HEK293 (cell line): ENCODE results near the gene CXCL3.

Experiments
- CTCF ChIA-PET: fragments of 350-600 bp; formaldehyde crosslinking; extraction: SDS; loops from one replicate; lab custom pipeline; 2021; ENCODE audit warnings: antibody characterized with exemption; lab: Yijun Ruan, JAX
- POLR2A ChIA-PET: fragments of 300-600 bp; formaldehyde crosslinking; extraction: SDS; loops from one replicate; lab custom pipeline; 2020; ENCODE audit warnings: antibody characterized with exemption, inconsistent platforms; lab: Yijun Ruan, JAX
- H3K27ac ChIP-seq: fragments of 200-500 bp; sonication (Bioruptor generic); 2 replicates; pipeline ENCODE4 v1.5.1; 2014; ENCODE audit warnings: low read depth, low read length, control low read depth, inconsistent platforms; ENCODE audit errors: extremely low read depth
- H3K36me3 ChIP-seq, 2 experiments: fragments of 200-500 bp in 1 of 2; sonication (Bioruptor generic) in 1 of 2; 1 replicate in 1 of 2; 2 replicates in 1 of 2; pipeline ENCODE4 v1.5.1; 2014 to 2017; ENCODE audit warnings: inconsistent platforms in 2 of 2, low read length in 2 of 2; ENCODE audit not compliant: control insufficient read depth in 2 of 2, insufficient read depth in 1 of 2
- H3K4me1 ChIP-seq: fragments of 200-500 bp; sonication (Bioruptor generic); 2 replicates; pipeline ENCODE4 v1.5.1; 2014; ENCODE audit warnings: mild to moderate bottlenecking, low read length, inconsistent platforms; ENCODE audit not compliant: control insufficient read depth, insufficient read depth
- H3K4me3 ChIP-seq: 2 replicates; pipeline ENCODE4 v1.5.1; 2011; ENCODE audit warnings: low read depth, mild to moderate bottlenecking, control low read depth, low read length, moderate library complexity
- H3K9me3 ChIP-seq: fragments of 200-500 bp; sonication (Bioruptor generic); 2 replicates; pipeline ENCODE4 v1.5.1; 2014; ENCODE audit warnings: low read depth, low read length, inconsistent platforms; ENCODE audit not compliant: control insufficient read depth, insufficient read depth
- KLF1 ChIP-seq: fragments of 450-650 bp; formaldehyde crosslinking; IDR thresholded peaks from 2 replicates; pipeline ENCODE4 v1.5.1; 2016; ENCODE audit warnings: missing biosample characterization, missing genetic modification characterization
- KLF10 ChIP-seq: fragments of 450-650 bp; IDR thresholded peaks from 2 replicates; pipeline ENCODE4 v1.5.1; 2018; ENCODE audit warnings: missing biosample characterization, mild to moderate bottlenecking, missing genetic modification characterization
- PRDM10 ChIP-seq: fragments of 450-650 bp; formaldehyde crosslinking; IDR thresholded peaks from 2 replicates; pipeline ENCODE4 v1.5.1; 2016; ENCODE audit warnings: missing biosample characterization, missing genetic modification characterization
- RBAK ChIP-seq: fragments of 450-650 bp; formaldehyde crosslinking; IDR thresholded peaks from 2 replicates; pipeline ENCODE4 v1.5.1; 2016; ENCODE audit warnings: missing biosample characterization, missing genetic modification characterization
- REPIN1 ChIP-seq: fragments of 450-650 bp; formaldehyde crosslinking; IDR thresholded peaks from 2 replicates; pipeline ENCODE4 v1.5.1; 2017; ENCODE audit warnings: missing biosample characterization, missing genetic modification characterization, low read depth
- SCRT1 ChIP-seq: fragments of 450-650 bp; formaldehyde crosslinking; IDR thresholded peaks from 2 replicates; pipeline ENCODE4 v1.5.1; 2016; ENCODE audit warnings: missing biosample characterization, missing genetic modification characterization, borderline replicate concordance
- WT1 ChIP-seq: fragments of 450-650 bp; formaldehyde crosslinking; IDR thresholded peaks from 2 replicates; pipeline ENCODE4 v1.5.1; 2016; ENCODE audit warnings: missing biosample characterization, missing genetic modification characterization
- YY2 ChIP-seq: fragments of 450-650 bp; formaldehyde crosslinking; IDR thresholded peaks from 2 replicates; pipeline ENCODE4 v1.5.1; 2016; ENCODE audit warnings: missing biosample characterization, missing genetic modification characterization
- ZBTB48 ChIP-seq: fragments of 450-650 bp; formaldehyde crosslinking; IDR thresholded peaks from 2 replicates; pipeline ENCODE4 v1.5.1; 2016; ENCODE audit warnings: missing biosample characterization, missing genetic modification characterization
- ZFP69B ChIP-seq: fragments of 450-650 bp; formaldehyde crosslinking; IDR thresholded peaks from 2 replicates; pipeline ENCODE4 v1.5.1; 2016; ENCODE audit warnings: missing biosample characterization, missing genetic modification characterization
- ZNF10 ChIP-seq: fragments of 450-650 bp; formaldehyde crosslinking; IDR thresholded peaks from 2 replicates; pipeline ENCODE4 v1.5.1; 2017; ENCODE audit warnings: missing biosample characterization, missing genetic modification characterization
- ZNF146 ChIP-seq: fragments of 450-650 bp; formaldehyde crosslinking; IDR thresholded peaks from 2 replicates; pipeline ENCODE4 v1.5.1; 2016; ENCODE audit warnings: missing biosample characterization, missing genetic modification characterization
- ZNF19 ChIP-seq: fragments of 450-650 bp; formaldehyde crosslinking; IDR thresholded peaks from 2 replicates; pipeline ENCODE4; 2016; ENCODE audit warnings: missing biosample characterization, missing genetic modification characterization, low read depth
- ZNF2 ChIP-seq: fragments of 450-650 bp; formaldehyde crosslinking; IDR thresholded peaks from 2 replicates; pipeline ENCODE4 v1.5.1; 2016; ENCODE audit warnings: missing biosample characterization, missing genetic modification characterization
- ZNF214 ChIP-seq: fragments of 450-650 bp; formaldehyde crosslinking; IDR thresholded peaks from 2 replicates; pipeline ENCODE4 v1.5.1; 2017; ENCODE audit warnings: missing biosample characterization, mild to moderate bottlenecking, missing genetic modification characterization, borderline replicate concordance
- ZNF26 ChIP-seq: fragments of 450-650 bp; formaldehyde crosslinking; IDR thresholded peaks from 2 replicates; pipeline ENCODE4 v1.5.1; 2016; ENCODE audit warnings: missing biosample characterization, missing genetic modification characterization
- ZNF561 ChIP-seq: fragments of 450-650 bp; IDR thresholded peaks from 2 replicates; pipeline ENCODE4 v1.5.1; 2018; ENCODE audit warnings: missing biosample characterization, missing genetic modification characterization, borderline replicate concordance
- ZNF580 ChIP-seq: fragments of 450-650 bp; formaldehyde crosslinking; IDR thresholded peaks from 2 replicates; pipeline ENCODE4 v1.5.1; 2016; ENCODE audit warnings: missing biosample characterization, missing genetic modification characterization
- ZNF626 ChIP-seq: fragments of 450-650 bp; sonication (Bioruptor Pico); formaldehyde crosslinking; IDR thresholded peaks from 2 replicates; pipeline ENCODE4 v1.5.1; 2018; ENCODE audit warnings: missing biosample characterization, missing genetic modification characterization, inconsistent platforms
- ZNF639 ChIP-seq: fragments of 450-650 bp; formaldehyde crosslinking; IDR thresholded peaks from 2 replicates; pipeline ENCODE4 v1.5.1; 2016; ENCODE audit warnings: missing biosample characterization, missing genetic modification characterization
- ZNF670 ChIP-seq: fragments of 450-650 bp; formaldehyde crosslinking; IDR thresholded peaks from 2 replicates; pipeline ENCODE4 v1.5.1; 2016; ENCODE audit warnings: missing biosample characterization, missing genetic modification characterization, low read depth
- ZNF701 ChIP-seq: fragments of 450-650 bp; formaldehyde crosslinking; IDR thresholded peaks from 2 replicates; pipeline ENCODE4 v1.5.1; 2016; ENCODE audit warnings: missing biosample characterization, missing genetic modification characterization
- ZNF707 ChIP-seq: fragments of 450-650 bp; formaldehyde crosslinking; IDR thresholded peaks from 2 replicates; pipeline ENCODE4 v1.5.1; 2016; ENCODE audit warnings: missing biosample characterization, missing genetic modification characterization
- ZNF76 ChIP-seq: fragments of 450-650 bp; formaldehyde crosslinking; IDR thresholded peaks from 2 replicates; pipeline ENCODE4; 2016; ENCODE audit warnings: low read depth, missing biosample characterization, missing genetic modification characterization, borderline replicate concordance
- ZNF776 ChIP-seq: fragments of 450-650 bp; formaldehyde crosslinking; IDR thresholded peaks from 2 replicates; pipeline ENCODE4 v1.5.0; 2017; ENCODE audit warnings: missing biosample characterization, missing genetic modification characterization, borderline replicate concordance
- ZNF777 ChIP-seq: fragments of 450-650 bp; formaldehyde crosslinking; IDR thresholded peaks from 2 replicates; pipeline ENCODE4 v1.5.1; 2017; ENCODE audit warnings: missing biosample characterization, missing genetic modification characterization, borderline replicate concordance
- ZNF837 ChIP-seq: fragments of 450-650 bp; formaldehyde crosslinking; IDR thresholded peaks from 2 replicates; pipeline ENCODE4 v1.5.1; 2016; ENCODE audit warnings: missing biosample characterization, missing genetic modification characterization
- ZSCAN4 ChIP-seq: fragments of 450-650 bp; formaldehyde crosslinking; IDR thresholded peaks from 2 replicates; pipeline ENCODE4 v1.5.1; 2017; ENCODE audit warnings: missing biosample characterization, missing genetic modification characterization

Gene CXCL3

DNA sequence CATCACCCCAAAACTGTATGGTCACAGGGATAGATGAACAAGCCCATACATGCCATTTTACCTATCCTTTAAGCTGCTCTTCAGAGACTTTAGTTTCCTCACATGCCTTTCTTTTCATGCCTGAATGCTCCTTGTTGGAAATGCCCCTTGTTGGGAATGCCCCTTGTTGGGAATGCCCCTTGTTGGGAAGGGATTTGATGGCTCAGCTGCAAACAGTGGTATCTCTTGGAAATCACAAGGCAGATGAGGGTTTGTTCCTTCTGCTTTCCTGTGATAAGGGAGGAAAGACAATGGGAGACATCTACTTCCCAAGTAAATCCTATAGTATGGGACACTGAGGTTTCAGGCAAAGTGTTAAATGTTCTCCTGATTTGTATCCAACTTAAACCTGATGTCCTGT, 49.0 kb upstream of the CXCL3 start:
- POLR2A ChIA-PET, result no interaction called here
- H3K9me3 ChIP-seq, result no peaks in the 10 kb centered on the region
- TF ChIP-seq ZNF670 (tag by site-specific recombination) (no peak), ZBTB48 (tag by site-specific recombination) (no peak), ZNF214 (tag by site-specific recombination) (no peak), SCRT1 (tag by site-specific recombination) (no peak), ZNF639 (tag by site-specific recombination) (no peak), YY2 (tag by site-specific recombination) (no peak), ZNF701 (tag by site-specific recombination) (no peak), REPIN1 (tag by site-specific recombination) (no peak), ZNF776 (tag by site-specific recombination) (no peak), ZFP69B (tag by site-specific recombination) (no peak), KLF10 (tag by site-specific recombination) (no peak), ZNF580 (tag by site-specific recombination) (no peak), ZNF626 (tag by site-specific recombination) (no peak)

GRCh38 chr4:74085669-74086068, 47.2 kb upstream of the CXCL3 start:
- Histone ChIP-seq H3K4me1 (no peaks in the 10 kb centered on the region), H3K4me3 (no peak overlapping the region), H3K36me3 (no peaks in the 10 kb centered on the region), H3K9me3 (no peaks in the 10 kb centered on the region), H3K27ac (no peak overlapping the region)
- TF ChIP-seq ZNF26 (no peak), ZNF837 (tag by site-specific recombination) (no peak), ZNF146 (no peak), ZSCAN4 (tag by site-specific recombination) (no peak), ZNF10 (no peak), ZNF561 (no peak), ZNF777 (tag by site-specific recombination) (no peak), ZNF580 (tag by site-specific recombination) (no peak), RBAK (tag by site-specific recombination) (no peak), ZNF776 (tag by site-specific recombination) (no peak), ZNF707 (tag by site-specific recombination) (no peak), WT1 (tag by site-specific recombination) (no peak), ZBTB48 (tag by site-specific recombination) (no peak), ZNF19 (tag by site-specific recombination) (no peak), SCRT1 (tag by site-specific recombination) (no peak), KLF1 (no peak), PRDM10 (tag by site-specific recombination) (no peak), ZNF2 (tag by site-specific recombination) (no peak), ZNF670 (tag by site-specific recombination) (no peak), ZNF76 (tag by site-specific recombination) (no peak)
- POLR2A ChIA-PET, result no interaction called here
- CTCF ChIA-PET, result no interaction called here

More for the DNA sequence above, 49.0 kb upstream of the CXCL3 start:
- no peaks in the 10 kb centered on the region for H3K4me1 ChIP-seq
- H3K4me3 ChIP-seq, result no peak overlapping the region
- no peaks in the 10 kb centered on the region for H3K36me3 ChIP-seq
- CTCF ChIA-PET, result interaction anchor here (0.6 to 1.3 kb wide), 2 partner anchors 11 to 139 kb away, joined by 3 to 7 read pairs; partner anchors contain the start of gene CXCL2
- H3K27ac ChIP-seq, result no peak overlapping the region
